Skeletal muscle satellite cell (primary cell): ENCODE measurements around the gene CCDC80.
"Not testable (repeated sequence)": the region's sequence is repeated elsewhere in the genome, so short reads cannot be mapped to it uniquely, and the experiment has no call there.

ENCODE experiments used
- H3K27me3 ChIP-seq: 2 replicates; pipeline ENCODE4 v1.7.0; 2013; ENCODE audit warnings: low read length; ENCODE audit not compliant: control insufficient read depth, insufficient read depth
- H3K36me3 ChIP-seq: 2 replicates; pipeline ENCODE4 v1.7.0; 2013; ENCODE audit warnings: mild to moderate bottlenecking, control low read depth, low read length; ENCODE audit not compliant: insufficient read depth
- H3K4me1 ChIP-seq: 2 replicates; pipeline ENCODE4 v1.7.0; 2013; ENCODE audit warnings: low read length; ENCODE audit not compliant: control insufficient read depth, insufficient read depth
- H3K4me2 ChIP-seq: 2 replicates; pipeline ENCODE4 v1.7.0; 2013; ENCODE audit warnings: mild to moderate bottlenecking, low read length
- H3K4me3 ChIP-seq: 2 replicates; pipeline ENCODE4 v1.7.0; 2013; ENCODE audit warnings: low read length
- H3K9ac ChIP-seq: 2 replicates; pipeline ENCODE4 v1.7.0; 2013; ENCODE audit warnings: mild to moderate bottlenecking, low read depth, low read length, moderate library complexity
- H3K9me3 ChIP-seq: replicated peaks from 2 replicates; pipeline ENCODE4 v1.7.0; 2013; ENCODE audit warnings: mild to moderate bottlenecking, control low read depth, low read length

CCDC80 gene

GRCh38 chr3:112681822-112682325, 40.9 kb upstream of the CCDC80 start:
- H3K9me3 ChIP-seq: no peaks in the 10 kb centered on the region
- H3K9ac ChIP-seq: peak overlapping the region; percentile 60
- H3K4me1 ChIP-seq: peaks cover 70% of the 10 kb centered on the region
- peak overlapping the region; percentile 45 for H3K4me2 ChIP-seq
- H3K27me3 ChIP-seq: no peaks in the 10 kb centered on the region
- no peak overlapping the region for H3K4me3 ChIP-seq
- no peaks in the 10 kb centered on the region for H3K36me3 ChIP-seq

GRCh38 chr3:112676659-112677234, 35.8 kb upstream of the CCDC80 start:
- H3K9me3 ChIP-seq: no peaks in the 10 kb centered on the region
- H3K4me3 ChIP-seq: peak overlapping the region; percentile 45
- no peaks in the 10 kb centered on the region for H3K27me3 ChIP-seq
- H3K4me1 ChIP-seq: peaks cover 64% of the 10 kb centered on the region
- peak overlapping the region; percentile 75 for H3K9ac ChIP-seq
- H3K36me3 ChIP-seq: no peaks in the 10 kb centered on the region
- peak overlapping the region; percentile 76 for H3K4me2 ChIP-seq

- no peaks in the 10 kb centered on the region for H3K36me3 ChIP-seq
- H3K4me2 ChIP-seq: peak overlapping the region; percentile 67
- peaks cover 64% of the 10 kb centered on the region for H3K4me1 ChIP-seq
- H3K9me3 ChIP-seq: no peaks in the 10 kb centered on the region
- no peak overlapping the region for H3K4me3 ChIP-seq
- peak overlapping the region; percentile 70 for H3K9ac ChIP-seq
- H3K27me3 ChIP-seq: no peaks in the 10 kb centered on the region
Measured at GRCh38 chr3:112675943-112676535, 35.1 kb upstream of the CCDC80 start.

- H3K4me2 ChIP-seq: no peak overlapping the region
- H3K4me3 ChIP-seq: no peak overlapping the region
- H3K4me1 ChIP-seq: peaks cover 65% of the 10 kb centered on the region
- no peaks in the 10 kb centered on the region for H3K9me3 ChIP-seq
- H3K9ac ChIP-seq: no peak overlapping the region
- H3K27me3 ChIP-seq: no peaks in the 10 kb centered on the region
- no peaks in the 10 kb centered on the region for H3K36me3 ChIP-seq
Measured at GRCh38 chr3:112675349-112675748, 34.4 kb upstream of the CCDC80 start.

- Histone ChIP-seq H3K4me2 (peak overlapping the region; percentile 12), H3K9me3 (no peaks in the 10 kb centered on the region), H3K9ac (peak overlapping the region; percentile 68), H3K4me1 (peaks cover 65% of the 10 kb centered on the region), H3K36me3 (no peaks in the 10 kb centered on the region), H3K4me3 (peak overlapping the region; percentile 9), H3K27me3 (no peaks in the 10 kb centered on the region)
Measured at GRCh38 chr3:112672716-112673541, 32.0 kb upstream of the CCDC80 start.

GRCh38 chr3:112671930-112672715, 31.2 kb upstream of the CCDC80 start:
- Histone ChIP-seq H3K4me2 (peak overlapping the region; percentile 12), H3K4me3 (peak overlapping the region; percentile 9), H3K9me3 (no peaks in the 10 kb centered on the region), H3K4me1 (peaks cover 57% of the 10 kb centered on the region), H3K9ac (peak overlapping the region; percentile 68), H3K27me3 (no peaks in the 10 kb centered on the region), H3K36me3 (no peaks in the 10 kb centered on the region)

GRCh38 chr3:112670824-112671223, 29.9 kb upstream of the CCDC80 start:
- no peaks in the 10 kb centered on the region for H3K27me3 ChIP-seq
- peaks cover 46% of the 10 kb centered on the region for H3K4me1 ChIP-seq
- no peaks in the 10 kb centered on the region for H3K36me3 ChIP-seq
- H3K4me2 ChIP-seq: no peak overlapping the region
- H3K4me3 ChIP-seq: no peak overlapping the region
- H3K9me3 ChIP-seq: no peaks in the 10 kb centered on the region
- H3K9ac ChIP-seq: no peak overlapping the region

- no peaks in the 10 kb centered on the region for H3K27me3 ChIP-seq
Measured at GRCh38 chr3:112667599-112667998, 26.7 kb upstream of the CCDC80 start.

GRCh38 chr3:112665009-112665408, 24.1 kb upstream of the CCDC80 start:
- H3K36me3 ChIP-seq, H3K27me3 ChIP-seq, H3K9me3 ChIP-seq, H3K4me2 ChIP-seq, H3K4me3 ChIP-seq, H3K4me1 ChIP-seq, H3K9ac ChIP-seq: not testable (repeated sequence)

More at GRCh38 chr3:112667599-112667998, 26.7 kb upstream of the CCDC80 start:
- Histone ChIP-seq H3K4me3 (no peak overlapping the region), H3K9ac (no peak overlapping the region), H3K9me3 (no peaks in the 10 kb centered on the region), H3K4me2 (no peak overlapping the region), H3K4me1 (peaks cover 18% of the 10 kb centered on the region), H3K36me3 (no peaks in the 10 kb centered on the region)

- Histone ChIP-seq H3K4me2 (no peak overlapping the region), H3K4me3 (no peak overlapping the region), H3K4me1 (peaks cover 54% of the 10 kb centered on the region), H3K27me3 (no peaks in the 10 kb centered on the region), H3K9me3 (no peaks in the 10 kb centered on the region), H3K9ac (peak overlapping the region; percentile 93), H3K36me3 (no peaks in the 10 kb centered on the region)
Measured at GRCh38 chr3:112656043-112656442, 15.1 kb upstream of the CCDC80 start.

GRCh38 chr3:112654979-112655378, 14.0 kb upstream of the CCDC80 start:
- H3K4me1 ChIP-seq: peaks cover 63% of the 10 kb centered on the region
- H3K9ac ChIP-seq: peak overlapping the region; percentile 93
- no peaks in the 10 kb centered on the region for H3K36me3 ChIP-seq
- H3K27me3 ChIP-seq: no peaks in the 10 kb centered on the region
- H3K4me2 ChIP-seq: peak overlapping the region; percentile 78
- no peaks in the 10 kb centered on the region for H3K9me3 ChIP-seq
- peak overlapping the region; percentile 38 for H3K4me3 ChIP-seq
